Measurements from ENCODE around the gene AZIN2.
"Not testable (repeated sequence)": the region's sequence is repeated elsewhere in the genome, so short reads cannot be mapped to it uniquely, and the experiment has no call there.

The AZIN2 gene

DNA sequence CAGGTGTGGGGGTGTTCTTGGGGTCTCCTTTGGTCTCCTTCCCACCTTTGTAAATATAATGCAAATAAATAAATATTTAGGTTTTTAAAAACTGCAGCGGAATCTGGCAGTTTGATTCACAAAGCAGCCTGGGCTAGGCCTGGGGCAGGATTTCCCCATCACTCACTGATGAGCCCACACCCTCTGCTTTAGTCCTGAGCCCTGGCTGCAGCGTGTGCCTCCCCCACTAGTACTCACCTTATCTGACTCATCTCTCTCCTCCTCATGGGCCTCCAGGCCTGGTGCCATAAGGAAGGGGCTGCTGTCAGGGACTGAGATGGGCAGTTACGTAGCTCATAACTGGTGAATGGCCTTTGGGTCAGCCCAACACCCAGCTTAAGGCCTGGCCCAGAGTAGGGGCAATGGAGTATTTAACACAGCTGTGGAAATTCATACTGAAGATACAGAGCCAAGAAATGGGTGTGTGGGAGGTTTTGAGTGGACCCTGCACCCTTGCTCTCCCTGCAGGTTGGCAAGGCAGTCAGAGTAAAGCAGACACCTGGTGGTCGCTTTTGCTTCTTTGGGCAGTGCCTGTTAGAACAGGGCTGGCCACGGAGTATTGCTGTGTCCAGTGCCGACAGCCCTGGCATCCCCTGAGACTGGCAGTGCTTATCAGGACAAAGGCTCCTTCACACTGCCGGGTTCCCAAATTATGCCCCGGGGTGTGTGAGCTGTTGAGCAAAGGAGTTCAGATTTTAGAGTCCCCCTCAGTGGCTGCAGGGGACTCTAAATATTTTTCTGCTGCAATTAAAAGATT lies 39.7 kb downstream of the AZIN2 start:
- no peak for TF ChIP-seq CTCF (IDR thresholded peaks at IDR 0.05)
- no peaks in the 10 kb centered on the region for H3K36me3 ChIP-seq
- peaks cover 48% of the 10 kb centered on the region for H3K27me3 ChIP-seq
- H3K4me1 ChIP-seq (ENCODE audit: control insufficient read depth in 1 of 2, insufficient read depth in 1 of 2, low read depth in 1 of 2, low read length in 1 of 2), result no peaks in the 10 kb centered on the region
- no peak overlapping the region for H3K27ac ChIP-seq
- H3K4me3 ChIP-seq (ENCODE audit: low read depth in 1 of 2, low read length in 1 of 2), result no peak overlapping the region
- H3K9me3 ChIP-seq, result no peaks in the 10 kb centered on the region

DNA sequence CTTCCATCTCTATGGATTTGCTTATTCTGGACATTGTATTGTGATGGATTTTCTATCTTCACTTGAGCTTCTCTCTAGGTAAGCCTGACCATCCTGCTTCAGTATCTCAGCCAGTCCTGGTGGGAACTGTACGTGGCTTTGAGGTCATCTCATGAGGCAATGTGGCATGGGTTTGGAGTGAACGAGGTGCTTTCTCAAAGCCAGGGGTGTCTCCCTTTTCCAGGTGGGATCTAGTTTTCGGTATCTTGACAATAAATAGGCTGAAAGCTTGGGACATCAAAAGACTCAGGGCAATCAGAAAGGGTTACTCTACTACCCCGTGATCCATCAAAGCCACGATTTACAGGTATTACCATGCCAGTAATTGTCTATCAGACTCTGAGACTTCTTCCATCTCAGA lies 40.8 kb downstream of the AZIN2 start:
- Histone ChIP-seq H3K9me3 (no peaks in the 10 kb centered on the region), H3K36me3 (no peaks in the 10 kb centered on the region), H3K27me3 (peaks cover 56% of the 10 kb centered on the region), H3K4me3 (ENCODE audit: low read depth in 1 of 2, low read length in 1 of 2) (no peak overlapping the region), H3K27ac (no peak overlapping the region), H3K4me1 (ENCODE audit: control insufficient read depth in 1 of 2, insufficient read depth in 1 of 2, low read depth in 1 of 2, low read length in 1 of 2) (peaks cover 3 to 4% of the 10 kb centered on the region in 2 experiments)
- no peak for TF ChIP-seq CTCF (IDR thresholded peaks at IDR 0.05)

DNA sequence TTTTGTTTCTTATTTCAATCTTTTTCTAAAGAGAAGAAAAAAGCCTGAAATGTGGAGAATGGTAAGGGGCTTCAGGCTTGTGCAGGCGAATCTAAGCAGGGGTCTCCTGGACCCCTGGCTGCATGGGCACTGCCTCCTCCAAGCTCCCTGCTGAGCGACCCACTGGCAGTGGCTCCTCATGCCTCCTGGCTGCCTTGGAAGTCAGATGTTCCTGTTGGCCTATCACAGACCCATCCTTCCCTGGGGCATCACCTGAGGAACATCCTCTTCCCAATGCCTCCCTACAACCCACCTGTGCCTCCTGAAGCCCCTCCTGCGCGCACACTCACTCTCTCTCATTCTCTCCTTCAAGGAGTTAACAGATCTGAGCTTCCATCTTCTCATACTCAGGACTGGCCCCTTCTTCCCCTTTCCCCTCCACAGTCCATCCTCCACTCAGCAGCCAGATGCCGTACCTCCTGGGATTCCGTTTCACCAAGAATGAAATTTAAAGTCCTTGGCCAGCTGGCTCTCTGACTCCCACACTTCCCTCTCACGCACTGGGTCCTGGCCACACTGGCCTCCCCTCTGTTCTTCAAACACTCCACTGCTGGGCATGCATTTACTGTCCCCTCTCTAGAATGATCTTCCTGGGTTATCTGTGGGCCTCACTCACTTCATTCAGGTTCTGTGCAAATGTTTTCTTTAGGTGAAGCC lies 41.7 kb downstream of the AZIN2 start:
- Histone ChIP-seq H3K4me1 (ENCODE audit: control insufficient read depth in 1 of 2, insufficient read depth in 1 of 2, low read depth in 1 of 2, low read length in 1 of 2) (peaks cover 6 to 9% of the 10 kb centered on the region in 2 experiments), H3K27ac (no peak overlapping the region), H3K9me3 (no peaks in the 10 kb centered on the region), H3K4me3 (ENCODE audit: low read depth in 1 of 2, low read length in 1 of 2) (no peak overlapping the region), H3K36me3 (no peaks in the 10 kb centered on the region), H3K27me3 (peaks cover 56% of the 10 kb centered on the region)
- TF ChIP-seq CTCF (IDR thresholded peaks at IDR 0.05), result no peak

DNA sequence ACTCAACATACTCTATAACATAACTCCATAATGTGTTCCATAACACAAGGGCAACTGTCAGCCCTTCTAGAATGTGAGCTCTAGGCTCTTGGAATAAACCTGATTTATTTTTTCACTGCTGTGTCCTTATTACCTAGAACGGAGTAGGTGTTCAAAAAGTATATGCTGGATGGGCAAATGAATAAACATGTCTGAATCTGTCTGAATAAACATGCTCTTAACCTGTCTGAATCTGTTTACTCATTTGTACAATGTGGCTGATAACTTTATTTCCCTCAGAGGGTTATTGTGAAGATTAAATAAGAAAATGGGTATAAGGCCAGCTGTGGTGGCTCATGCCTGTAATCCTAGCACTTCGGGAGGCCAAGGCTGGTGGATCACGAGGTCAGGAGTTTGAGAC lies 42.3 kb downstream of the AZIN2 start:
- H3K4me1 ChIP-seq (ENCODE audit: control insufficient read depth in 1 of 2, insufficient read depth in 1 of 2, low read depth in 1 of 2, low read length in 1 of 2), result peaks cover 9 to 11% of the 10 kb centered on the region in 2 experiments
- H3K36me3 ChIP-seq, result no peaks in the 10 kb centered on the region
- H3K9me3 ChIP-seq, result no peaks in the 10 kb centered on the region
- H3K27ac ChIP-seq, result no peak overlapping the region
- H3K27me3 ChIP-seq, result peaks cover 56% of the 10 kb centered on the region
- TF ChIP-seq CTCF (IDR thresholded peaks at IDR 0.05), result no peak
- H3K4me3 ChIP-seq (ENCODE audit: low read depth in 1 of 2, low read length in 1 of 2), result no peak overlapping the region

GRCh38 chr1:33124647-33125046 lies 43.7 kb downstream of the AZIN2 start:
- not testable (repeated sequence) for H3K4me3 ChIP-seq (ENCODE audit: low read depth in 1 of 2, low read length in 1 of 2); H3K36me3 ChIP-seq; H3K27ac ChIP-seq; H3K9me3 ChIP-seq
- Histone ChIP-seq H3K27me3 (peaks cover 60% of the 10 kb centered on the region), H3K4me1 (ENCODE audit: control insufficient read depth in 1 of 2, insufficient read depth in 1 of 2, low read depth in 1 of 2, low read length in 1 of 2) (peaks cover 9 to 11% of the 10 kb centered on the region in 2 experiments)

DNA sequence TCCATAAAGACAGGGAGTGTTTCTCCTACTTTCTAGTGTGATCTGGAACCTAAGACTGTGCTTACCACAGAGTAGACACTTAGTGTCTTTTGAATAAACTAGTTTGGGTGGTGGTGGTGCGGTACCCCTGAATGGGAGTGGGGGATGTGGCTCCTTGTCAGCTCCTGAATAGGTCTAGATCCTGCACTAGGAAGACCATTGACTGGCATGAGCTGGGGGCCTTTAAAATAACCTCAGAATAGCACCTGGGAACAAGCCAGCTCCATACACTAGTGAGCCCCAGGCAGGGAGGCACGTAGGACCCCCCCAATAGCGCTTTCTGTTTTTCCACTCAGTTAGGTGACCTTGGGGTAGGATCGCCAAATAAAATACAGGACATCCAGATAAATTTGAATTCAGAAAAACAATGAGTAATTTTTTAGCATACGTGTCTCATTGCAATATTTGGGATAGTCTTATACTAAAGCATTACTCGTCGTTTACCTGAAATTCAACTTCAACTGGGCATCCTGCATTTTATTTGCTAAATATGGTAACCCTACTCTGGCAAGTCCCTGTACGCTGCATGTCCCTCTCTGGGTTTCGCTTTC lies 45.6 kb downstream of the AZIN2 start:
- peak overlapping the region; percentile 76 to 80 for H3K4me3 ChIP-seq (ENCODE audit: low read depth in 1 of 2, low read length in 1 of 2)
- peaks cover 48% of the 10 kb centered on the region for H3K27me3 ChIP-seq
- peak overlapping the region; percentile 84 for H3K27ac ChIP-seq
- TF ChIP-seq CTCF (IDR thresholded peaks at IDR 0.05), result no peak
- H3K4me1 ChIP-seq (ENCODE audit: control insufficient read depth in 1 of 2, insufficient read depth in 1 of 2, low read depth in 1 of 2, low read length in 1 of 2), result peaks cover 9 to 11% of the 10 kb centered on the region in 2 experiments
- no peaks in the 10 kb centered on the region for H3K9me3 ChIP-seq
- H3K36me3 ChIP-seq, result no peaks in the 10 kb centered on the region
